Activated CD4-positive, alpha-beta T cell treated with anti-CD3 and anti-CD28 coated beads, Interleukin-2, Interleukin-6, amounts not matched to agents 100 ng/mL and 50 ng/mL, durations not matched to agents 16 hours and 8 hours (primary cell): ENCODE measurements around the gene F3.
A peak's percentile ranks its signal among the peaks of the same experiment; 100 is the strongest.
"Not testable (repeated sequence)": the region's sequence is repeated elsewhere in the genome, so short reads cannot be mapped to it uniquely, and the experiment has no call there.

Experiments
- DNase-seq: peaks from one replicate; pipeline ENCODE4 v3.0.0-alpha.2; 2020

F3 gene

GRCh38 chr1:94541246-94542087, at the start of gene F3:
Gene F3, minus strand, starts transcription at chr1:94541759. Its CDS starts 123 bp downstream, at chr1:94541636.
- peak; percentile 85 for DNase-seq

DNA sequence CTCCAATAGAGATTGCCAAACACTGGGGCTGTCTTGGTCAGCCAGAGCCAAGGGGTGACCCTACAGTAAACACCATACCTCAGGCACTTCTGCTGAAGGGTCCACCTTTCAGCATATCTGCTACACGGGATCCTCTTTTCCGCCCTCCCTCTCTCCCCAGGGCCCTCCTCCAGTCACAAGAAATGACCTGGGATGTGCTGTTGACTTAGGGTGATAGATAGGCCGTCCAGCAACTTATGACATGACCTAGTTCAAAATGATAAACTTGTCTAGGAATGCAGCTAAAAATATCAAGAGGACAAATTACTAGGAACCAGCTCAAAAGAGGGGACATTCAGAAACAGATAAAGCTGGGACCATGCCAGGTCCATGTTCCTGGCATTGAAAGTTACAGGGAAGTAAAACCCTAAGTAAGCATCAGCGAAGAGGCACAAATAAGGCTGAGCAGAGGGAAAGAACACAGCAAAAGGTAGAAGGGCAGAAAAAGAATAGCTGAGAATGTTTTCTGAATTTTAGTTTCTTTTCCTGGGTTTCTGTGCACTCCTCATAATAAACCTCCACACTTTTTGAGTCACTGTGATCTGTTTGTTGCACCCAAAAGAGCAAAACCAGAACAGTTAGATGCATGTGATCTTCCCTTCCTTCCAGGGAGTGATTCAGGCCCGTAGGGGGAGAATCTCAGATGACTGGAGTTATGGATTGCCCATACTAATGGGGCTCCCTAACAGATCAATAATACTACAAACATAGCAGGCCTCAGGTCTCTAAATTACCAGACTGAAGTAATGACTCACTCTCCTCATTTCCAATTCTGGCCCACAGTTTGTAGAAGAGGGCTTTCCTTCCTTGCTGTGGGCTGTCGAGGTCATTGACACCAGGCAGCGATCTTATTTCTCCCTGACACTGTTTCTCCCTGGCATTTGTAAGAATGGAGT, 48.9 kb upstream of the F3 start:
- no peak for DNase-seq

DNA sequence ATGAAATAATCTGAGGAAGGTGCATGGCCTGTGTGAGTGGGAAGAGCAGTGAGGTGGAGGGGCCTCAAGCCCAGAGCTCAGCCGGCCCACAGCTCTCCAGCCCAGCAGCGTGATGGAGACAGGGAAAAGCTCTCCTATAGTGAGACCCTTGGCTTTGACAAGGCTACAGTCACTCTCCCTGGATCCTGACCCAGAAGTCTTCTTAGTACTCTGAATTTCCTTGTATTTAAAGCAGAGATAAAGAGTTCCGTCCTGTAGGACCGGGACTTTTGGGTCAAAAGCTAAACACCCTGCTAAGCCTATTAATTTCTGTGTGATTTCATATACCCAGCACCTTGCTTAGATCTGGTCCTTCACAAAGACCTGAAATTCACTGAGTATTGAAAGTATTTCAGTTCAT, 48.2 kb upstream of the F3 start:
- no peak for DNase-seq

- no peak for DNase-seq
Observed at GRCh38 chr1:94582565-94582964, 41.0 kb upstream of the F3 start.

GRCh38 chr1:94580367-94581115, 39.0 kb upstream of the F3 start:
- no peak for DNase-seq

- no peak for DNase-seq
Observed at GRCh38 chr1:94579876-94580294, 38.3 kb upstream of the F3 start.

DNA sequence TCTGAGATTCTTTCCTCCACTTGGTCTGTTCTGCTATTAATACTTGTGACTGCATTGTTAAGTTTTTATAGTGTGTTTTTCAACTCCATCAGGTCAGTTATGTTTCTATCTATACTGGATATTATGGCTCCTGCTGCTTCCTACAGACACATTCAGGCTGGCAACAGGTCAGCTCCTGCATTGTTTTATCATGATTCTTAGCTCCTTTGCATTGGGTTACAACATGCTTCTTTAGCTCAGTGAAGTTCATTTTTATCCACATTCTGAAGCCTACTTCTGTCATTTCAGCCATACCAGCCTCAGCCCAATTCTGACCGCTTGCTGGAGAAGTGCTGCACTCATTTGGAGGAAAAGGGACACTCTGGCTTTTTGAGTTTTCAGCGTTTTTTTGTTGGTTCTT, 37.3 kb upstream of the F3 start:
- no peak for DNase-seq

- not testable (repeated sequence) for DNase-seq
Observed at GRCh38 chr1:94573917-94574316, 32.4 kb upstream of the F3 start.

DNA sequence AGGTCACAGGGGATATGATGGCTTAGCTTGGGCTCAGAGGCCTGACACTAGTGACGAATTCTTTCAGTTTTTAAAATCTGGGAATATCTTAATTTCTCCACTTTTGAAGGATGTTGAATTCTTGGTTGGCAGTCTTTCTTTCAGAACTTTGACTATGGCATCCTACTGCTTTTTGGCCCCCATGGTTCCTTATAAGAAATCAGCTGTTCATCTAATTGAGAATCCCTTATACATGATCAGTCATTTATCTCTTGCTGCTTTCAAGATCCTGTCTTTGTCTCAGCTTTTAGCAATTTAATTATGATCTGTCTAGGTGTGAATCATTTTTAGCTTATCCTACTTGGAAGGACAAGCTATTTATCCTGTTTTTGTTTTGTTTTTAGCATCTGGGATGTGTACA, 31.2 kb upstream of the F3 start:
- no peak for DNase-seq

- DNase-seq, result not testable (repeated sequence)
Observed at GRCh38 chr1:94570965-94571364, 29.4 kb upstream of the F3 start.

DNA sequence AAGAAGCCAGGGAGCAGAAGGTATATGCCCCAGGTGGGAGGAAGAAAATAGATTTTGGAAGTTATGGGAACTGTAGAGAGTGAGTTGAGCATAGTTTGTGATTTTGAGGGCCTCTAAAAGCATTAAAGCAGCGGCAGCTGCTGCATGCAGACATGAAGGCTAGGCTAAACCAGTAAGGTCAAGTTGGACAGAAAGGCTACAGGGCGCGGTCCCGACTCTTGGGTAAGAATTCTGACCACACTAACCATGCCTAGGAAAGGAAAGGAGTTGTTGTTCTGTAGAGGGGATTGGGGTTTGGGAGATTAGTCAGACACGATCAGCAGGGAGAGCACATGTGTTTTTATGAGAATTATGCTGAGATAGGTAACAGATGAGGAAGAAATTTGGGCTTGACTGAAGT, 27.2 kb upstream of the F3 start:
- not testable (repeated sequence) for DNase-seq

DNA sequence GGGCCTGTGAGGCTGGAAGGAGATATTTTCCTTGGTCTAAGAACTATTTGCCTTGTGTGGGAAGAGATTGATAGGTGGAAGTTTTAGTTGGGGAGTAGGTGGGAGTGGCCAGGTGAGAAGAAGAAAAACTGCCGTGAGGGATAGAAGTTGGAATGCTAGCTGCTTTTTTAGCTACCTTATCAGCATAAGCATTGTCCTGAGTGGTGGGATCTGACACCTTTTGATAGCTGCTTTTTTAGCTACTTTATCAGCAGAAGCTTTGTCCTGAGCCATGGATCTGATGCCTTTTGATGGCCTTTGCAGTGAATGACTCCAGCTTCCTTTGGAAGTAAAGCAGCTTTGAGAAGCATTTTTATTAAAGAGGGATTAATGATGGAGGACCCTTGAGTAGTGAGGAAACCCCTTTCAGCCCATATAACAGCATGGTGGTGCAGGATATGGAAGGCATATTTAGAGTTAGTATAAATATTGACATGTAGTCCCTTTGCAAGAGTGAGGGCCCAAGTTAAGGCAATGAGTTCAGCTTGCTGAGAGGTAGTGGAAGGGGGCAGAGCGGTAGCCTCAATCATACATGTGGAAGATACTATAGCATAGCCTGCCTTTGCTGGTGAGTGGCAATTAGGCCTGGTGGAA, 26.5 kb upstream of the F3 start:
- DNase-seq, result not testable (repeated sequence)

DNA sequence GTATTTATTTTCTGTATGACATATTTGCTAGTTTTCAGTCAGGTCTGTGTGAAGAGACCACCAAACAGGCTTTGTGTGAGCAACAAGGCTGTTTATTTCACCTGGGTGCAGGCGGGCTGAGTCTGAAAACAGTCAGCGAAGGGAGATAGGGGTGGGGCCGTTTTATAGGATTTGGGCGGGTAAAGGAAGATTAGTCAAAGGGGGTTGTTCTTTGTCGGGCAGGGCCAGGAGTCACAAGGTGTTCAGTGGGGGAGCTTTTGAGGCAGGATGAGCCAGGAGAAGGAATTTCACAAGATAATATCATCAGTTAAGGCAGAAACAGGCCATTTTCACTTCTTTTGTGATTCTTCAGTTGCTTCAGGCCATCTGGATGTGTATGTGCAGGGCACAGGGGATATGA, 24.9 kb upstream of the F3 start:
- not testable (repeated sequence) for DNase-seq

- DNase-seq, result no peak
Observed at GRCh38 chr1:94565901-94566300, 24.3 kb upstream of the F3 start.

GRCh38 chr1:94562519-94563260, 21.1 kb upstream of the F3 start:
- DNase-seq, result no peak

DNA sequence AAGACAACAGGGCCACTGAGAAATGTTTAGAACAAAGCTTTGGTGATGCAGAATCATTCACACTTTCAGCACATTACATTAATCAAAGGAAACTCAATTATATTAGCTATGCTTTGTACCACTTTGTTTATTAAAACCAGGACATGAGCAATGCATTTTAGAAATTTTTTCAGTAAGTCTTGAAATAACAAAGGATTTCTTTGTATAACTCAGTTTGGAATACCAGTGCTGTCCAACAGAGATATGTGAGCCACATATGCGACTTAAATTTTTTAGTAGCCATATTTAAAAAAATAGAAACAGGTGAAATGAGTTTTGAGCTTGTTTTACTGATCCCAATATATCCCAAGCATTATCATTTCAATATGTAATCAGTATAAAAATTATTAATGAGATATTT, 18.8 kb upstream of the F3 start:
- no peak for DNase-seq

DNA sequence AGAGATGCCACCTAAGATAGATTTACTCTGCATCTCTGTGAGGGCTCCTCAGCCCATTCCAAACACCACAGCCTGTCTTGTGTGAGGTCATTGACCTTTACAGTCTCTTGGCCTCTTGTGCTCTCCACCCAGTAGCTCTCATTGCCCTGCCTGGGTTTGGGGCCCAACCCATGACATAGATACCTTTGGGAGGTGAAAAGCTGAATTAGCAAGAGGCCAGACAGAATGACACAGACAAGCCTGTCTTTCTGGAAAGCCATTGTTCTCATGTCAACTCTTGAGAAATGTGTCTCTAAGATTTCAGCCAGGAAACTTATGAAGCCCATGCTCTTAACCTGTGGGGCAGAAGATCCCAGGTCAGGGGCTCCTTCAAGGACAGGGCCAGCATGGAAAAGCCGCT, 18.4 kb upstream of the F3 start:
- no peak for DNase-seq

DNA sequence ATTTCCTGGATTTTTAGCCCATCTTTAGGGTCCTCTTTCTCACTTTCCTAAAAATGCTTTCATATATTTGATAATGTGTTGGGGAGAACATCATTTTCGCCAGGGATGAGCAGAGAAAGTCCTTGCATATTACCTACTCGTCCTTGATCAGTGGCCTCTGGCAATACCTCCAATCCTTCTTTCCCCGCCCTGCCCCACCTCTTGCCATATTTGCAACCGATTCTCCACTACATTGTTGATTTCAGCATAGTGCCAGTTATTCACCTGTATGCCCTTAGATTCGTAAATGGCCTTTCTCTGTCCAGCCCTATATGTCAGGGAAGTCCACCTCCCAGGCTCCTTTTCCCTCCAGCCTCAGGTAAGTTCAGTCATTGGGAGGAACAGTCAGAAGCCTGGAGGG, 13.5 kb upstream of the F3 start:
- no peak for DNase-seq

- DNase-seq, result no peak
Observed at GRCh38 chr1:94554580-94554979, 13.0 kb upstream of the F3 start.

DNA sequence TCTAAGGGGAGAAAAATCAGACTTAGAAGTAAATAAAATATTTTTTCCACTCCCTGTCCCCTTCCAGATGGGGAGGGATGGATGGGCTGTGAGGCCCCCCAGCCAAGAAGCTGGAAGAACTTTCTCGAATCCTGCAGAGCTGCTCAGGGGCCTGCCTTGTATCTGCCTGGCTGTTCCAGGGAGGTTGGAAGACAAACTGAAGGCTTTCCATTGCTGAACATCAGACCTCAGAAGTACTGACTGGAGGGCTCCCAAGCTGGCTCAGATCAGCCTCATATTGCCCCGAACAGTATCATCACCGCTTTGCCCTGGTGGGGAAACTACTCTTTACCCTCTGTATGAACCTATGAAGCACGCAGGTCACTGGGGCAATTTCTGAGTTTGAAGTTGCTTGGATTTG, 12.4 kb upstream of the F3 start:
- no peak for DNase-seq

GRCh38 chr1:94553323-94553730, 11.8 kb upstream of the F3 start:
- DNase-seq, result no peak

- no peak for DNase-seq
Observed at GRCh38 chr1:94552071-94552586, 10.6 kb upstream of the F3 start.
